HPDE6-E6E7 (cell line): ENCODE measurements around the gene DISP2.

Experiments
- DNase-seq: peaks from one replicate; pipeline ENCODE4 v3.0.0; 2011; ENCODE audit warnings: missing footprints; ENCODE audit errors: extremely low spot score

DISP2 gene

DNA sequence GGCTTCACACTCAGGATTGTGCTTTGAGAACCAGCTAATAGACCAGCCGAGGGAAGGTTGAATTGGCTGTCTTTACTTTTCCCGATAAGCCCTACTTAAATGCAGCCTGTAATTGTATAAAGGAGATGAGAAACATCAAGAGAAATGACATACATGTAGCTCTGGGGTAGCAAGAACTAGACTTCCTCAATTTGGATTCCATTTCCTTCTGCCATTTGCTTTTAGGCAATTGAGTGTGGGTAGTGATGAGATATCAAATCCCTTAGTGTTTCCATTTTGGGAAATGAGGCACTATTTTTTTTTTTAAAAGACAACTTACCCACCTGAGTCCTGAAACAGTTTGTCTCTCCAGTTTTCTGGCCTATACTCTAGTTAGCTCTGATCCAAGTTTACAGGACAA, 32.3 kb upstream of the DISP2 start:
- no peak for DNase-seq

- DNase-seq: no peak
Measured at GRCh38 chr15:40327457-40327856, 30.6 kb upstream of the DISP2 start.

- DNase-seq: no peak
Measured at GRCh38 chr15:40328176-40328575, 29.8 kb upstream of the DISP2 start.

- DNase-seq: no peak
Measured at GRCh38 chr15:40328751-40329150, 29.3 kb upstream of the DISP2 start.

- DNase-seq: no peak
Measured at GRCh38 chr15:40329804-40330203, 28.2 kb upstream of the DISP2 start.

- DNase-seq: no peak
Measured at GRCh38 chr15:40330368-40330836, 27.6 kb upstream of the DISP2 start.

- DNase-seq: no peak
Measured at GRCh38 chr15:40331026-40331425, 27.0 kb upstream of the DISP2 start.

- DNase-seq: no peak
Measured at GRCh38 chr15:40331637-40332036, 26.4 kb upstream of the DISP2 start.

DNA sequence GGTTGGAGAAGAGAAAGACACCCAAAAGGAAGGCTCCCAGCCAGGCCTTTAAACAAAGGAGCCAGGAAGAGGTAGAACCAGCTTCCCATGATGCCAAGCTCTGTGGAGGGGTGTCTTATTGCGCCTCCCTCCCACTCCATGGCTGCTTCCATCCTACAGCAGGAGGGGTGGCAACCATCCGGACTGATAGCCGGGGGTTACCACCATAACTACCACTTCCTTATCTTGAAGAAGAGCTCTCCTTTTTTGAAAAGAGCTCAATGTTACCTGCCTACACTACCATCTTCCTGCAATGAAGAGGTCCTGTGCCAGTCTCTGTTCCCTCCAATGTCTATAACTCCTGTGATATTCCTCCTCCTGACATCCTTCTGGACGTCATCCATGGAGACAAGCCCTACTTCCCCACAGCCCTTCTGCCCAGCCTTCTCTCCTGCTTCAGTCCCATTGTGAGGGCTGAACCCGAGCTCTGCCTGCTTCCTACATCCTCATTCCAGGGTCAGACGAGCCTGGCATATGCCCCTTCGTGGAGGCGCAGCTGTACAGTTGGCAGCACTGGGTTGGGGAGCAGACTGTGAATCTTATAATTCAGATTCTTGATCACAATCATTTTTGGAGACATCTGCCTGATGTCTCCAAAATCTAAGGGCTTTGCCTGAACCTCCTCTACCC, 25.8 kb upstream of the DISP2 start:
- DNase-seq: no peak

GRCh38 chr15:40333922-40334492, 24.0 kb upstream of the DISP2 start:
- DNase-seq: no peak

DNA sequence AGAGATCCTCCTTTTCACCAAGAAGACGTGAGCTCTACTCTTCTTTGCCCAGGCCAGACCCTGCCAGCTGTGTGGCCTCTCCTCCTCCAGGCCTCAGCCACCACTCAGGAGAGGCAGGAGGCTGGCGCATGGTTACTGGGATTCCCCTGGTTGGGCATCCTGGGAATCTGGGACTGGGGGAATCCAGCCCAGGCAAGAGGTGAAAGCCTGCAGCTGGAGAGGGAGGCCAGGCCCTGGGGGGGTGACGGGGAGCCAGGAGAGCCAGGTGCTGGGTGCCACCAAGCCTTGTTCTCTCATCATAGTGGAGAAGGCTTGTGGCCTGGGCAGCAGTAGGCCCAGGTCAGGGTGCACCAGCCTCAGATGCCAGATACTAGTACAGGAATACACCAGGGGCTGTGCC, 23.5 kb upstream of the DISP2 start:
- DNase-seq: no peak

DNA sequence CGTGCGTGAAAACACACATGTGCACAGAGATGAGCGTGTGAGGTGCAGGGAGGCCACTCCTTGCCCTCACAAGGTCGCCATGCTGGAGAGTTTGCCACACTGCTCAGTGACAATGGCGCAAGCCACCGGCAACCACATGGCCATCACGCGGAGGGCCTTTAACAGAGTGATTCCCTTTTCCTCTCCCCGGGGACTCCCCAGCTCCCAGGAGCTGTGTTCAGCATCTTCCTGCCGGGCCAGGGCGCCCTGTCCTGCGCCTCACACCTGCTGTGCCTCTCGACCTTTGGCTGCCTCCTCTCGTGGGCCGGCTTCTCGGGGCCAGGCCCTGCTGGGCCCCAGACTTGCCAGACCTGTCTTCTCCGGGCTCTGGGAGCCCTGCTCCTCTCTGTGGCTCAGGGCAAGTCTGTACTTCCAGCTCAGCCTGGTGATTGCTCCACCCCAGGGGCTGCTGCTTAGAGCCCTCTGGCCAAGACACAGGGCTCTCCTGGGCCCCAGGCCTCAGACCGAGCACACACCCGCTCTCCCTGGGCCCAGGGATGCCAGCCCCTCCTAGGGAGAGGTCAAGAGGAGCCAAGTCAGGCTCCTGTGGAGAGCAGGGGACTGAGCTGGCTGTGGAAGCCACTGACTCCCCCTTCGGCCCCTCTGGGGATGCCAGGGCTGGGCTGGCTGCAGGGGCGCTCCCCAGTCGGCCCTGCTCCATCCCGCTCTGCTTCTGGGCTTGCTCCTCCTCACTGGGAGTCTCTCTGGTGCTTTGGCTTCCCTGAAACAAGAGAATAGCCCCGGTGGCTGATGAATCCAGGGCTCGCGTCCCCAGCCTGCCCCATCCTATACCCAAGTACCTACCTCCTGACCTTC, 22.9 kb upstream of the DISP2 start:
- DNase-seq: no peak

DNA sequence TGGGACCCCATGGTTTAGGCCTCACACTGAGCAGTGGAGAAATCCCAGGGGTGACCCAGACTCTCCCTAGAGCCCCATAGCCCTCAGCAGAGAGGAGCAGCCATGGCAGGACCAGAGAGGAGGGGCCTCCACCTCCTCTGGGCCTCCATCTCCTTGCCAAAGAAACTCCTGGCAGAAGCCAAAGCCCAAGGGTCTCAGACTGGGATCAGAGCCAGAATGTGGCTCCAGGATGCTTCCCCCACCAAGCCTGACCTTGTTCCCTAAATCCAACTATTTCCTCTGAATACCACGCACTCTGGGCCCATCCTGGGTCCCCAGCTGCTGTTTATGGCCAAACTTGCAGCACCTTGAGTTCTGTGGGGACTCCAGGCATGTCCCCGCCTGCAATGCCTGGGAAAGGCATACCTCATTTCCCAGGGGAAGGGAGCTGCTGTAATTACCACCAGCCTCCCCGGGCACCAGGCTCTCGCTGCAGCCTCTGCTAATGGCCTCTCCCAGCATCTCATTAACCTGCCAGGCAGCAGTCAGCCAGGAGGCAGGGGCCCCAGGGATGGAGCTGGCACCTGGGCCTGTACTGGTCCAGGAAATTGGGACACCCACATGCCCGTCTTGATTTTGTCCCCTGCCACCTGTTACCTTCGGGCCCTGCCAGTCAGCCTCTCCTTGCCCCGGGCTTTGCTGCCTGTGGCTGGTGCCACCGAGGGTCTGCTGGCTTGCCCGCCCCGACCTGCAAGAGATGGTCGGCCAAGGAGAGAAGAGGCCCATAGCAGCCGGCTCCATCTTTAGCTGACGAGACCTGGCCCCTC, 21.9 kb upstream of the DISP2 start:
- no peak for DNase-seq

DNA sequence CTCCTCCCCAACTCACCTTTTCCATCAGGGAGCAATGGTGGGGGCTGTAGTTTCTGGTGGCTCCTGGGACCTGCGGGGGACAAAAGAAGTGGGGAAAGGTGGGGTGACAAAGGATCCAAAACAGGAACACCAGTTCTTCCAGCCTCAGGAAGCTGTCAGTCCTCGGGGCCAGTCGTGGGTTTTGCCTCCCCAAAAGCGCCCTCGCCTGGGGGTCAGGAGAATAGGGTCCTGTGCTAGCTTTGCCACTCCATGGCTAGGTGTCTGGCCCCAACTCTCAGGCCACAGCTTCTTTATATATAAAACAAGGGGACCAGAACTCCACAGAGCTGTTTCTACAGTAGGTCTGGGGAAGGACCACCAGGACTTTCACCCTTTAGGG, 21.3 kb upstream of the DISP2 start:
- DNase-seq: no peak

DNA sequence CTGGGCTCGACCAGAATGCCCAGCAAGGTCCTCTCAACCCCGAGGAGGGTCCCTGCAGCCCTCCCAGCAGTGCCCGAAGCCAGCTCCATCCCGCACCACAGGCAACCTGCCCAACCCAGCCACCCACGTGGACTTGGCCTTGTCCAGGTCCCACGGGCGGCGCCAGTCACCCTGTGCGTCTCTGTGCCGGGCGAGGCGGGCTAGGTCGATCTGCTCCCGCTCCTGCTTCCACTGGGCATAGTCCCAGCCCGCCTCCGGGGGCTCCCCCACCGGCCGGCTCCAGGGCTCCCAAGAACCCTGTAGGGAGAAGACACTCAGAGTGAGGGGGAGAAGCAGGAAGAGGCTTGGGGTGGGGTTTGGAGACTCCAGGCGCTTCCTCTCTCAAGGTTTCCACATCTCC, 20.4 kb upstream of the DISP2 start:
- DNase-seq: no peak

- no peak for DNase-seq
Measured at GRCh38 chr15:40338041-40338657, 19.9 kb upstream of the DISP2 start.

DNA sequence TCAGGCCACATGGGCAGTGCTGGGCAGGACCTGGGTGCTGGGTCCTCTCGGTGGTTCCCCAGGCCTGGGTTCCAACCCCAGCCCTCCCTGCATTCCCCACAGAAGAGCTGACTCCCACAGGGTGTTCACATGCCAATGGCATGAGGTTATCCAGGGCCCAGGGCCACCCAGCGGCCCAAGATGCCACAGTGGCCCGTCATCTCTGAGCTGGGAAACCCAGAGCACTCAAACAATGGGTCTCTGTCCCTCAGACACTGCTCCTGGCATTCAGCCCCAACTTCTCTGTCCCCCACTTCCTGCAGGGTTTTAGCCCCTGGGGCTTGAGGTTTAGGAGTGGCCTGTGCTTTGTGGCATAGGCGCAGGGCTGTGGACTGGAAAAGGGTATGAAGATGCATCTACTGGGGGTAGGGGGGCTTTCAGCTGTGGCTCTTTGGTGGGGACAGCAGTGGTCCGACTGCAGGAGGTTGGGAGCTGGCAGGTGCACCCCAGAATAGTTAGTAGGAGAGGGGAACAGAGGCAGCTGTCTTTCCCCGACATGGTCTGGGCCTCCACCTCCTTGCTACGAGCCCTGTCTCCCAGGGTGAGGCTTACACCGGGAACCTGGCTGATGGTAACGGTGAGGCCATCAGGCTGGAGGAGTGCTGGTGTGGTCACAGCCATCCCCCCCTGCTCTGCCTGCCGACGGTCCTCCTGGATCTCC, 18.9 kb upstream of the DISP2 start:
- DNase-seq: no peak

DNA sequence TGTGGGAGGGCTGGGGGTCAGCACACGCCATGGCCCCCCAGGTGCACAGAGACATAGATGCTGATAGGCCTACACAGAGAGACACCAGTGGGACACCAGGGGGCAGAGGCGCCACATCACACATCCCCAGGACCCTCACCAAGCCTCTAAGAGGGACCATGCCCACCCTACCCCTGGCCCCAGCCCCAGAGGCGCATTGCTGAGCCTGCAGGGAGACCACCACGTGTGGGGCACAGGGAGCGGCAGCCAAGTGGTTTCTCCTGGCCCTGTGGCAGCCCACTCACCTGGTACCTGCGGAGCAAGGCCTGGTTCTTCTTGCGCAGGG, 18.4 kb upstream of the DISP2 start:
- no peak for DNase-seq

DNA sequence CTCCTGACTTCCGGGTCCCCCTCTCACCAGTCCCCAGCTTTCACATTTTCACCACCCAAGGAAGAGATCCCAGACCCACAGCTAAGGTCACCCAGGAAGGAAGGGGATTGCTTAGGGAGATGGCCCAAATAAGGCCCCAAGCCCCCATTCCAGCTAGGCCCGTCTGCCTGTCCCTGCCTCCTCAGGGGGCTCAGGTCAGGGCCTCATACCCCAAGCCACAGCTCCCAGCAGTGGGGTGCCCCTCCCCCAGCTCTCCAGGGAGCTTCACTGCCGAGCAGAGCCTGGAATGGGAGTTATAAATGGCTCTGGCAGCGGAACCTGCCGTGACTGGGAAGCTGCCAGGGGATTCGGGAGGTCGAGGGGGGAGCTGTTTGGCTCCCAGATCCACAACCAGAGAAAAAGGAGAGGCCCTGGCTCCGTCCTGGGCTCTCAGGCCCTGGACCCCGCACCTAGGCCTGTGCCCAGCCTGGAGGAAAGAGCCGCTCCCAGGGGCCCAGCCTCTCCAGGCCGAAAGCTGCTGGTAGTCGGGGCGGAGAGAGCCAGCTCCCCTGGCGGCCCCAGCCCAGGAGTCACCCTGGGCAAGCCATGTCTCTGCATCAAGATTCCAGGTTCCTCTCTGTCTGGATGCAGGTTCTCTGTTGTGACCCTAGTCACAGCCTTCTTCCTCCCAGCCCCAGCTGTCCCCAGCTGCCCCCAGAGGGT, 17.8 kb upstream of the DISP2 start:
- no peak for DNase-seq

- peak; percentile 84 for DNase-seq
Measured at GRCh38 chr15:40340740-40341400, 17.1 kb upstream of the DISP2 start, which contains the start of gene CCDC9B. Gene CCDC9B (minus strand): TSS chr15:40340939. CDS start chr15:40340819, 120 bp downstream.
